Neural progenitor cell (in vitro differentiated cells): Measurements from ENCODE around the gene RAD51B. TPM values are rescaled to one million over a fixed set of nuclear protein-coding genes. Genes with fewer than 3 reads are reported as not detected.
A peak's percentile ranks its signal among the peaks of the same experiment; 100 is the strongest.

Experiments
- DNase-seq: peaks from one replicate; pipeline ENCODE4 v3.0.0-alpha.2; 2016; ENCODE audit warnings: low spot score
- H2AFZ ChIP-seq: fragments of 200-600 bp; sonication (generic); replicated peaks from 2 replicates; pipeline ENCODE4 v1.6.1; 2016; ENCODE audit warnings: antibody characterized with exemption
- H3F3A ChIP-seq: fragments of 200-600 bp; sonication (generic); 2 replicates; pipeline ENCODE4 v1.6.1; 2016; ENCODE audit warnings: antibody characterized with exemption, low read depth
- H3K27ac ChIP-seq: fragments of 200-600 bp; sonication (generic); 2 replicates; pipeline ENCODE4 v1.5.1; 2016; ENCODE audit warnings: mild to moderate bottlenecking
- H3K27me3 ChIP-seq: fragments of 200-600 bp; sonication (generic); 2 replicates; pipeline ENCODE4 v1.6.1; 2016; ENCODE audit warnings: mild to moderate bottlenecking, moderate library complexity
- H3K36me3 ChIP-seq: fragments of 200-600 bp; sonication (generic); 2 replicates; pipeline ENCODE4 v1.5.1; 2016
- H3K4me1 ChIP-seq: fragments of 200-600 bp; sonication (generic); 2 replicates; pipeline ENCODE4 v1.6.1; 2016; ENCODE audit warnings: mixed run types
- H3K4me2 ChIP-seq: fragments of 200-600 bp; sonication (generic); 2 replicates; pipeline ENCODE4 v1.6.1; 2016
- H3K4me3 ChIP-seq: fragments of 200-600 bp; sonication (generic); 2 replicates; pipeline ENCODE4 v1.5.1; 2016
- H3K79me2 ChIP-seq: fragments of 200-600 bp; sonication (generic); 2 replicates; pipeline ENCODE4 v1.6.1; 2016; ENCODE audit warnings: low read depth
- H3K9ac ChIP-seq: fragments of 200-600 bp; sonication (generic); 2 replicates; pipeline ENCODE4 v1.6.1; 2016
- H3K9me3 ChIP-seq: fragments of 200-600 bp; sonication (generic); 2 replicates; pipeline ENCODE4 v1.5.1; 2016; ENCODE audit warnings: low read depth
- H4K20me1 ChIP-seq: fragments of 200-600 bp; sonication (generic); 2 replicates; pipeline ENCODE4 v1.6.1; 2016; ENCODE audit warnings: low read depth
- H3K27ac Mint-ChIP-seq: 3 replicates; pipeline ENCODE4 v1.8.0; 2021; ENCODE audit warnings: mixed read lengths
- H3K27me3 Mint-ChIP-seq: 2 replicates; pipeline ENCODE4 v1.8.0; 2022; ENCODE audit warnings: low read depth, mild to moderate bottlenecking, inconsistent platforms, moderate library complexity, mixed read lengths; ENCODE audit not compliant: insufficient read depth
- H3K36me3 Mint-ChIP-seq: 3 replicates; pipeline ENCODE4 v1.8.0; 2021; ENCODE audit warnings: mixed read lengths
- H3K4me1 Mint-ChIP-seq: 3 replicates; pipeline ENCODE4 v1.8.0; 2021; ENCODE audit warnings: mixed read lengths
- H3K4me3 Mint-ChIP-seq: 3 replicates; pipeline ENCODE4 v1.8.0; 2021; ENCODE audit warnings: mild to moderate bottlenecking, moderate library complexity, mixed read lengths
- H3K9me3 Mint-ChIP-seq: 3 replicates; pipeline ENCODE4 v1.8.0; 2020; ENCODE audit warnings: mixed read lengths
- CTCF ChIP-seq: fragments of 200-600 bp; sonication (generic); IDR thresholded peaks from 2 replicates; pipeline ENCODE4 v1.5.1; 2017; ENCODE audit warnings: antibody characterized with exemption, mild to moderate bottlenecking
- EZH2 ChIP-seq: fragments of 200-600 bp; sonication (generic); IDR thresholded peaks from 2 replicates; pipeline ENCODE4 v1.6.1; 2017; ENCODE audit warnings: antibody characterized with exemption, mild to moderate bottlenecking, moderate library complexity
- EZH2phosphoT487 ChIP-seq: fragments of 200-600 bp; sonication (generic); IDR thresholded peaks from 2 replicates; pipeline ENCODE4 v1.6.1; 2017; ENCODE audit warnings: antibody characterized with exemption
- total RNA-seq: library from RNA; depleted of rRNA; stranded (reverse); fragments of >200 nt; gene quantifications from 2 replicates; pipeline ENCODE4 v1.2.3, GENCODE V29; 2015; ENCODE audit warnings: low replicate concordance

RAD51B gene
- total RNA-seq, 1 donor from 2014 or later: 50.5 TPM

GRCh38 chr14:68229423-68230100, 410.0 kb downstream of the RAD51B start:
- Mint-ChIP-seq H3K4me1 (peaks cover 7% of the 10 kb centered on the region), H3K27ac (no peak overlapping the region), H3K36me3 (peaks cover 3% of the 10 kb centered on the region)

GRCh38 chr14:68230202-68230949, 410.8 kb downstream of the RAD51B start:
- H3K4me2 ChIP-seq: no peak overlapping the region
- no peaks in the 10 kb centered on the region for H4K20me1 ChIP-seq
- no peaks in the 10 kb centered on the region for H3K79me2 ChIP-seq
- H3K27ac ChIP-seq: peak overlapping the region; percentile 19
- H3K9me3 Mint-ChIP-seq: peaks cover 5% of the 10 kb centered on the region
- no peak overlapping the region for H3K9ac ChIP-seq
- H3K27ac Mint-ChIP-seq: peak overlapping the region; percentile 5
- DNase-seq: no peak
- H3K4me1 ChIP-seq: peaks cover 14% of the 10 kb centered on the region
- H3K4me3 ChIP-seq: no peak overlapping the region
- peaks cover 2% of the 10 kb centered on the region for H3F3A ChIP-seq
- H2AFZ ChIP-seq: no peak overlapping the region
- H3K4me1 Mint-ChIP-seq: peaks cover 6% of the 10 kb centered on the region
- no peaks in the 10 kb centered on the region for H3K27me3 Mint-ChIP-seq
- peaks cover 3% of the 10 kb centered on the region for H3K36me3 Mint-ChIP-seq
- H3K9me3 ChIP-seq: no peaks in the 10 kb centered on the region
- TF ChIP-seq CTCF (no peak), EZH2phosphoT487 (no peak), EZH2 (no peak)
- H3K4me3 Mint-ChIP-seq: no peak overlapping the region
- H3K36me3 ChIP-seq: no peaks in the 10 kb centered on the region
- no peaks in the 10 kb centered on the region for H3K27me3 ChIP-seq

More at GRCh38 chr14:68229423-68230100, 410.0 kb downstream of the RAD51B start:
- Histone ChIP-seq H2AFZ (no peak overlapping the region), H3K4me2 (no peak overlapping the region), H3K9me3 (no peaks in the 10 kb centered on the region), H3K79me2 (no peaks in the 10 kb centered on the region), H3K36me3 (no peaks in the 10 kb centered on the region), H3K4me3 (no peak overlapping the region), H3K9ac (no peak overlapping the region), H4K20me1 (no peaks in the 10 kb centered on the region), H3K4me1 (peaks cover 14% of the 10 kb centered on the region), H3K27ac (no peak overlapping the region), H3K27me3 (no peaks in the 10 kb centered on the region), H3F3A (peaks cover 6% of the 10 kb centered on the region)
- DNase-seq: no peak
- Mint-ChIP-seq H3K27me3 (no peaks in the 10 kb centered on the region), H3K4me3 (no peak overlapping the region), H3K9me3 (peaks cover 5% of the 10 kb centered on the region)
- TF ChIP-seq EZH2: no peak
- no peak for TF ChIP-seq CTCF
- no peak for TF ChIP-seq EZH2phosphoT487

GRCh38 chr14:68230950-68231717, 411.6 kb downstream of the RAD51B start:
- no peaks in the 10 kb centered on the region for H3F3A ChIP-seq
- Mint-ChIP-seq H3K27ac (no peak overlapping the region), H3K4me3 (no peak overlapping the region), H3K27me3 (no peaks in the 10 kb centered on the region), H3K9me3 (peaks cover 5% of the 10 kb centered on the region), H3K4me1 (peaks cover 4% of the 10 kb centered on the region), H3K36me3 (peaks cover 3% of the 10 kb centered on the region)
- H4K20me1 ChIP-seq: no peaks in the 10 kb centered on the region
- H3K27ac ChIP-seq: peak overlapping the region; percentile 19
- no peaks in the 10 kb centered on the region for H3K79me2 ChIP-seq
- no peak for DNase-seq
- no peaks in the 10 kb centered on the region for H3K36me3 ChIP-seq
- no peaks in the 10 kb centered on the region for H3K27me3 ChIP-seq
- TF ChIP-seq CTCF (no peak), EZH2 (no peak), EZH2phosphoT487 (no peak)
- peaks cover 14% of the 10 kb centered on the region for H3K4me1 ChIP-seq
- no peak overlapping the region for H3K9ac ChIP-seq
- no peak overlapping the region for H3K4me3 ChIP-seq
- no peaks in the 10 kb centered on the region for H3K9me3 ChIP-seq
- H3K4me2 ChIP-seq: peak overlapping the region; percentile 41
- H2AFZ ChIP-seq: no peak overlapping the region
